AG10803 (cell line): Measurements from ENCODE around the gene PEX1.

Source experiments
- DNase-seq: peaks from one replicate; pipeline ENCODE4 v3.0.0; 2010; ENCODE audit warnings: low read depth
- H3K4me3 ChIP-seq: 2 replicates; pipeline ENCODE4 v1.5.1; 2011; ENCODE audit warnings: mild to moderate bottlenecking, low read length, control low read depth
- TF ChIP-seq, protein P1 (sequence below): conservative IDR thresholded peaks from 2 replicates; pipeline ENCODE4 v1.5.1; 2011; ENCODE audit warnings: mild to moderate bottlenecking, low read length, control low read depth, inconsistent platforms

PEX1 gene

DNA sequence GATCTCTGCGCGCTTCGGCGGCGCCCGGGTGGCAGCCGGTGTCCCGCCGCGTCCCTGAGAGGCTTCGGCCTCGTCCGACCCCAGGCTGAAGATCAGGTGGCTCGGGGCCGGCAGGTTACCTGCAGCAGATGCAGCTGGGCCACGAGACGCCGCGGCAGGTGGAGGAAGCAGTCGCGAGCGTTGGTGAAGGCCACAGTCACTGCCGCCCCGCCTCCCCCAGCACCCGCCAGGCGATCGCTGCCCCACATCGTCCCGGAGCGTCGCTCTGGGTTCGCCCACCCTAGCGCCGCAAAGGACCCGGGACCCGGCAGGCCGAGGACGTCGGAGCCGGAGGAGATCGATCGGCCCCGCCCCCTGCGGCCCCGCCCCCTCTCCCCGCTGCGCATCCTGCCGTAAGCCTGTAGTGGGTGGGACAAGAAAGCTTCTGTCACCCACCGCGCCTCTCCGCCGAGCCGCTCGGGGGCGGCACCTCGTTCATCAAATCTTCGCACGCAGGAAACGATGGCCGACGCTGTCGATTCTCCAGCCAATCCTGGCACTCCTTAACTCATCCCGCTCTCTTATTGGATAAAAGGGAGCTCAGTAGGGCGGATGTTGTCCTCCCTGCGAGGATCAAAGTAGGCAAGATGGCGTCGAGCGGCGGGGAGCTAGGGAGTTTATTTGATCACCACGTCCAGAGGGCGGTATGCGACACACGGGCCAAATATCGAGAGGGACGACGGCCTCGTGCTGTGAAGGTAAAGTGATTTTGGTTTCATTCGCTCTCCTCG, at the start of gene PEX1, which contains the start of gene RBM48:
Gene PEX1 (minus strand): TSS at position 333 of the 770 bp plus-strand sequence. CDS start 85 bp downstream, at position 248.
Gene RBM48 (plus strand): TSS at position 608 of the 770 bp plus-strand sequence. CDS start 19 bp downstream, at position 627.
- peak; percentile 99 for DNase-seq
- TF ChIP-seq, protein P1, sequence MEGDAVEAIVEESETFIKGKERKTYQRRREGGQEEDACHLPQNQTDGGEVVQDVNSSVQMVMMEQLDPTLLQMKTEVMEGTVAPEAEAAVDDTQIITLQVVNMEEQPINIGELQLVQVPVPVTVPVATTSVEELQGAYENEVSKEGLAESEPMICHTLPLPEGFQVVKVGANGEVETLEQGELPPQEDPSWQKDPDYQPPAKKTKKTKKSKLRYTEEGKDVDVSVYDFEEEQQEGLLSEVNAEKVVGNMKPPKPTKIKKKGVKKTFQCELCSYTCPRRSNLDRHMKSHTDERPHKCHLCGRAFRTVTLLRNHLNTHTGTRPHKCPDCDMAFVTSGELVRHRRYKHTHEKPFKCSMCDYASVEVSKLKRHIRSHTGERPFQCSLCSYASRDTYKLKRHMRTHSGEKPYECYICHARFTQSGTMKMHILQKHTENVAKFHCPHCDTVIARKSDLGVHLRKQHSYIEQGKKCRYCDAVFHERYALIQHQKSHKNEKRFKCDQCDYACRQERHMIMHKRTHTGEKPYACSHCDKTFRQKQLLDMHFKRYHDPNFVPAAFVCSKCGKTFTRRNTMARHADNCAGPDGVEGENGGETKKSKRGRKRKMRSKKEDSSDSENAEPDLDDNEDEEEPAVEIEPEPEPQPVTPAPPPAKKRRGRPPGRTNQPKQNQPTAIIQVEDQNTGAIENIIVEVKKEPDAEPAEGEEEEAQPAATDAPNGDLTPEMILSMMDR: peak; percentile 31
- peak within 1 kb of the TSS; percentile 97 for H3K4me3 ChIP-seq

DNA sequence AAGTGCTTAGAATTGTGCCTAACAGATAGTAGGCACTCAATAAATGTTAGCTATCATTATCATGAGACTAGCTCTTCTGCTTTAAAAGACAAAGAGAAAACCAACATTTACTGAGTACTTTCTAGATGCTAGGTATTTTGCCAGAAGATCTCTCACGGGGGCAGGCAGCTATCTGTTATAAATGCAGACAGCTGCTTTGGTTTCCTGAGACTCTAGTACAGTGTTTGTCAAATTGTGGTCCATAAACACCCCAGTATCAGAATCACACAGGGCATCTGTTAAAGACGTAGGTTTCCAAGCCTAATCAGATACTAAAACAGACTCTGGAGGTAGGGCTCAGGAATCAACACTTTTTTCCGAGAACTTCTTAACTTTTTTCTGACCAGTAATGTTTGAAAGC, 48.0 kb upstream of the PEX1 start:
- TF ChIP-seq, protein P1: no peak
- no peak overlapping the region for H3K4me3 ChIP-seq
- DNase-seq: no peak

DNA sequence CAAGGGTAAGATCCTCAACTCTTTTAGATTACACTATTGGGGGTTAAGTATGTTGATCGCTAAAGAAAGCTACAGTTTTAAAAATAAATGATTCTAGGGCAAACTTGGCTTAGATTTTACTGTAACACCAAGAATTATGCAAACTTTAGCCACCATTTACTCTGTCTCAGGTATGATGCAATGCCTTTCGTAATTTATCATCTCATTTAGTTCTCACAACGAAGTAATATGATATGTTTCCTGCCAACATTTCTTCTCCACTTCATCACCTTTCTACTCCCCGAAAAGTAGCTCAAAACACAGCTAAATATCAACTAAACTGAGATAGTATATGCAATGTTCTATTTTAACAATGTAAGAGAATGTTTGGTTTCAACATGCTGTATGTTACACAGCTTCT, 40.8 kb upstream of the PEX1 start:
- TF ChIP-seq, protein P1: no peak
- peak; percentile 11 for DNase-seq
- H3K4me3 ChIP-seq: no peak overlapping the region

DNA sequence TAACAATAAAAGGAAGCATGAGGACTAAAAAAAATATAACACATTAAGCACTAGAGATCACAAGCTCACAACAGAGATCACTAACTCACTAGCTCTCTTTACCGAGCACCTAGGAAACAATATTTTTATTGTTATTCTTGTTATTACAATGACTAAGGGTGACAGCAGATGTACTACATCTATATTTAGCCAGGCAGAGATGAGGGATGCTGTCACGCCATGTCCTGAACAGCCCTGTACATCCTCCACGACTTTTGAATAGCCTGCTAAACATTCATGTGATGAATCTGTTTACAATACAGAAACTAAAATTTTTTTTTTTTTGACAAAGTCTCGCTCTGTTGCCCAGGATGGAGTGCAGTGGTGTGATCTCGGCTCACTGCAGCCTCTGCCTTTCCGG, 39.1 kb upstream of the PEX1 start:
- no peak overlapping the region for H3K4me3 ChIP-seq
- no peak for DNase-seq
- TF ChIP-seq, protein P1: no peak

DNA sequence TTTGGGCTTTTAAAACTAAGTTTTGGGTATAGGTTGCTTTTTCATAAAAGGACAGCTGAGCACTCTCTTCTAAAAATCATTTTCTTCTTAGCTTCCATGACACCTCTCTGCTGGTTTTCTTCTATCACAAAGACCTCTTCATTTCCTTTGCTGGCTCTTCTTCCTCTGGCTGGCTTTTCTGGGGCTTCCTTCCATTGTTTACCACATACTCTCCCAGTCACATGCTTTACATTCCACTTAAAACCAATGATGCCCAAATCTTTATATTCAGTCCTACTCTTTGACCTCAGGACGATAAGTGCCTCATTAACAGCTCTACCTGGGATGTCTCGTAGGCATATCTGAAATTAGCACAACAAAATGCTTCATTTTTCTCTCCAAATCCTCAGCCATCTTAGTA, 35.0 kb upstream of the PEX1 start:
- H3K4me3 ChIP-seq: no peak overlapping the region
- TF ChIP-seq, protein P1: no peak
- peak; percentile 2 for DNase-seq

DNA sequence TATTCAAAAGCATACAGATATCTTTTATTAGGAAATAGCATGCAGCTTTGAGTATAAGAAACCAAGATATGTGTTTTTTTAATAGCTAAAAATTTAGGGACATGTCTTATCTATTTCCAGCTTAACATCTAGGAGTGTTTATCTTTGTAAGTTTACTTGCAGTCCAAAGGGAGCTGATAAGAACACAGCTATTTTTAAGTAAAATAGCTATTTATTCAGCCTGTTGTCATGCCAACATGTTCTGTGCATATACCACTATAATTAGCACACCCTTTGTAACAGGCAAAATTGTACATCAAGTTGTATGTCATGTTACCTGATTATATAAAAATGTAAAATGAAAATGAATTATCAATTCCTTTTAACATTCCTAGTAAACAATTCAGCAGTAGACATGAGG, 32.3 kb upstream of the PEX1 start:
- H3K4me3 ChIP-seq: no peak overlapping the region
- no peak for DNase-seq
- TF ChIP-seq, protein P1: no peak

DNA sequence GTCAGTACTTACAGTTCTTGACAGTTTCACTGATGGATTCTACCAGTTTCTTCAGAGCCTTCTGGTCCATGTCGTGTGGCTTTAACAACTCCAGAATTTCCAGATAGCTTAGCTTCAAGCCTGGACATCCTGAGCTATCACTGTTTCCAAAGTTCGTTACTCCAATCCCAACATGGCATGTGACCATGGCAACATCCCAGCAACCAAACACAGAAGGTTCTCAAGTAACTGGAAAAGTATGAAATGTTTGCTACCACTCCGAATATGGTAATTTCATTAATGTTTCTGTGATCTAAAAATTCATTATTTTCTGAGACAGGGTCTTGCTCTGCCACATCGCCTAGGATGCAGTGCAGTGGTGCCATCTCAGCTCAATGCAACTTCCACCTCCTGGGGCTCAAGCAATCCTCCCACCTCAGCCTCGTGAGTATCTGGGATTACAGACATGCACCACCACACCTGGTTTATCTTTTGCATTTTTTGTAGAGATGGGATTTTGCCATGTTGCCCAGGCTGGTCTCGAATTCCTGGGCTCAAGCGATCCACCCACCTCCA, 29.6 kb upstream of the PEX1 start:
- no peak for DNase-seq
- TF ChIP-seq, protein P1: no peak
- no peak overlapping the region for H3K4me3 ChIP-seq
